ENCODE data around the gene EARS2.
"Not testable (repeated sequence)": the region's sequence is repeated elsewhere in the genome, so short reads cannot be mapped to it uniquely, and the experiment has no call there.

EARS2 gene

GRCh38 chr16:23485841-23486240 is 71.3 kb downstream of the EARS2 start:
- no peak for TF ChIP-seq CTCF (IDR thresholded peaks at IDR 0.05; ENCODE audit: extremely low read depth, insufficient read depth, missing control alignments)
- in situ Hi-C loops (cut with MboI; ENCODE audit: low pct_unique_long_range_greater_than_20kb, low sequenced_read_pairs, unreplicated experiment): no loop called here
- no peak for DNase-seq (ENCODE audit: low spot score)

- no peak for TF ChIP-seq CTCF (IDR thresholded peaks at IDR 0.05; ENCODE audit: extremely low read depth, insufficient read depth, missing control alignments)
- no peak for DNase-seq (ENCODE audit: low spot score)
Observed at GRCh38 chr16:23485257-23485614, 71.9 kb downstream of the EARS2 start.

GRCh38 chr16:23484510-23485256 is 72.5 kb downstream of the EARS2 start:
- TF ChIP-seq CTCF (IDR thresholded peaks at IDR 0.05; ENCODE audit: extremely low read depth, insufficient read depth, missing control alignments): no peak
- DNase-seq (ENCODE audit: low spot score): no peak
- in situ Hi-C loops (cut with MboI; ENCODE audit: low pct_unique_long_range_greater_than_20kb, low sequenced_read_pairs, unreplicated experiment): no loop called here

More at GRCh38 chr16:23485257-23485614, 71.9 kb downstream of the EARS2 start:
- in situ Hi-C loops (cut with MboI; ENCODE audit: low pct_unique_long_range_greater_than_20kb, low sequenced_read_pairs, unreplicated experiment): no loop called here

- in situ Hi-C loops (cut with MboI; ENCODE audit: low pct_unique_long_range_greater_than_20kb, low sequenced_read_pairs, unreplicated experiment); DNase-seq (ENCODE audit: low spot score): not testable (repeated sequence)
Observed at GRCh38 chr16:23483492-23483891, 73.7 kb downstream of the EARS2 start.

GRCh38 chr16:23482778-23483177 is 74.4 kb downstream of the EARS2 start:
- no peak for TF ChIP-seq CTCF (IDR thresholded peaks at IDR 0.05; ENCODE audit: extremely low read depth, insufficient read depth, missing control alignments)
- in situ Hi-C loops (cut with MboI; ENCODE audit: low pct_unique_long_range_greater_than_20kb, low sequenced_read_pairs, unreplicated experiment): no loop called here
- DNase-seq (ENCODE audit: low spot score): peak; percentile 25

- in situ Hi-C loops (cut with MboI; ENCODE audit: low pct_unique_long_range_greater_than_20kb, low sequenced_read_pairs, unreplicated experiment): no loop called here
- TF ChIP-seq CTCF (IDR thresholded peaks at IDR 0.05; ENCODE audit: extremely low read depth, insufficient read depth, missing control alignments): no peak
- DNase-seq (ENCODE audit: low spot score): no peak
Observed at GRCh38 chr16:23480257-23480656, 76.9 kb downstream of the EARS2 start.

GRCh38 chr16:23479138-23479537 is 78.0 kb downstream of the EARS2 start:
- in situ Hi-C loops (cut with MboI; ENCODE audit: low pct_unique_long_range_greater_than_20kb, low sequenced_read_pairs, unreplicated experiment): no loop called here
- no peak for DNase-seq (ENCODE audit: low spot score)
- TF ChIP-seq CTCF (IDR thresholded peaks at IDR 0.05; ENCODE audit: extremely low read depth, insufficient read depth, missing control alignments): no peak

Data from GM13977 (cell line).